CD4-positive, alpha-beta T cell treated with Interleukin-10 for 1 hour (primary cell): ENCODE data around the gene ST7L.

Experiments
- DNase-seq: peaks from one replicate; pipeline ENCODE4 v3.0.0-alpha.2; 2020

ST7L gene

GRCh38 chr1:112544011-112544688 is 74.8 kb downstream of the ST7L start:
- DNase-seq: no peak

- no peak for DNase-seq
Observed at GRCh38 chr1:112542206-112542973, 76.6 kb downstream of the ST7L start.

GRCh38 chr1:112541299-112541698 is 77.6 kb downstream of the ST7L start:
- DNase-seq: no peak

- DNase-seq: no peak
Observed at GRCh38 chr1:112540226-112540794, 78.6 kb downstream of the ST7L start.

GRCh38 chr1:112538883-112539282 is 80.1 kb downstream of the ST7L start:
- no peak for DNase-seq

- no peak for DNase-seq
Observed at GRCh38 chr1:112537456-112537855, 81.5 kb downstream of the ST7L start.

GRCh38 chr1:112536561-112536960 is 82.4 kb downstream of the ST7L start:
- DNase-seq: no peak

- no peak for DNase-seq
Observed at GRCh38 chr1:112533029-112533428, 85.9 kb downstream of the ST7L start.

GRCh38 chr1:112532064-112532463 is 86.9 kb downstream of the ST7L start:
- DNase-seq: no peak

GRCh38 chr1:112530832-112531231 is 88.1 kb downstream of the ST7L start:
- DNase-seq: no peak

GRCh38 chr1:112529301-112529700 is 89.6 kb downstream of the ST7L start:
- no peak for DNase-seq

GRCh38 chr1:112528076-112528475 is 90.9 kb downstream of the ST7L start:
- no peak for DNase-seq

GRCh38 chr1:112527266-112528010 is 91.5 kb downstream of the ST7L start:
- no peak for DNase-seq

- no peak for DNase-seq
Observed at GRCh38 chr1:112524986-112525385, 94.0 kb downstream of the ST7L start.

GRCh38 chr1:112524251-112524650 is 94.7 kb downstream of the ST7L start:
- DNase-seq: no peak

- DNase-seq: no peak
Observed at GRCh38 chr1:112522621-112523020, 96.3 kb downstream of the ST7L start.

- DNase-seq: no peak
Observed at GRCh38 chr1:112520166-112520565, 98.8 kb downstream of the ST7L start.

- DNase-seq: no peak
Observed at GRCh38 chr1:112518186-112518585, 100.8 kb downstream of the ST7L start.

GRCh38 chr1:112517646-112518045 is 101.3 kb downstream of the ST7L start:
- no peak for DNase-seq

- DNase-seq: no peak
Observed at GRCh38 chr1:112517231-112517630, 101.7 kb downstream of the ST7L start.

GRCh38 chr1:112516141-112516540 is 102.8 kb downstream of the ST7L start:
- DNase-seq: no peak

- DNase-seq: no peak
Observed at GRCh38 chr1:112515311-112516009, 103.5 kb downstream of the ST7L start.

- DNase-seq: no peak
Observed at GRCh38 chr1:112514901-112515300, 104.0 kb downstream of the ST7L start.
